VCaP (cell line): ENCODE data around the gene THAP11.

ENCODE experiments used
- H3K27ac ChIP-seq: fragments of 450-650 bp; 2 replicates; pipeline ENCODE4 v1.5.1; 2017
- TF ChIP-seq, protein P1 (sequence below): fragments of 450-650 bp; conservative IDR thresholded peaks from 2 replicates; pipeline ENCODE4 v1.5.1; 2017; ENCODE audit warnings: mild to moderate bottlenecking, moderate library complexity

Gene THAP11

GRCh38 chr16:67805718-67806427, 36.2 kb upstream of the THAP11 start:
- TF ChIP-seq, protein P1, sequence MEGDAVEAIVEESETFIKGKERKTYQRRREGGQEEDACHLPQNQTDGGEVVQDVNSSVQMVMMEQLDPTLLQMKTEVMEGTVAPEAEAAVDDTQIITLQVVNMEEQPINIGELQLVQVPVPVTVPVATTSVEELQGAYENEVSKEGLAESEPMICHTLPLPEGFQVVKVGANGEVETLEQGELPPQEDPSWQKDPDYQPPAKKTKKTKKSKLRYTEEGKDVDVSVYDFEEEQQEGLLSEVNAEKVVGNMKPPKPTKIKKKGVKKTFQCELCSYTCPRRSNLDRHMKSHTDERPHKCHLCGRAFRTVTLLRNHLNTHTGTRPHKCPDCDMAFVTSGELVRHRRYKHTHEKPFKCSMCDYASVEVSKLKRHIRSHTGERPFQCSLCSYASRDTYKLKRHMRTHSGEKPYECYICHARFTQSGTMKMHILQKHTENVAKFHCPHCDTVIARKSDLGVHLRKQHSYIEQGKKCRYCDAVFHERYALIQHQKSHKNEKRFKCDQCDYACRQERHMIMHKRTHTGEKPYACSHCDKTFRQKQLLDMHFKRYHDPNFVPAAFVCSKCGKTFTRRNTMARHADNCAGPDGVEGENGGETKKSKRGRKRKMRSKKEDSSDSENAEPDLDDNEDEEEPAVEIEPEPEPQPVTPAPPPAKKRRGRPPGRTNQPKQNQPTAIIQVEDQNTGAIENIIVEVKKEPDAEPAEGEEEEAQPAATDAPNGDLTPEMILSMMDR, result no peak
- H3K27ac ChIP-seq, result peak overlapping the region; percentile 76

DNA sequence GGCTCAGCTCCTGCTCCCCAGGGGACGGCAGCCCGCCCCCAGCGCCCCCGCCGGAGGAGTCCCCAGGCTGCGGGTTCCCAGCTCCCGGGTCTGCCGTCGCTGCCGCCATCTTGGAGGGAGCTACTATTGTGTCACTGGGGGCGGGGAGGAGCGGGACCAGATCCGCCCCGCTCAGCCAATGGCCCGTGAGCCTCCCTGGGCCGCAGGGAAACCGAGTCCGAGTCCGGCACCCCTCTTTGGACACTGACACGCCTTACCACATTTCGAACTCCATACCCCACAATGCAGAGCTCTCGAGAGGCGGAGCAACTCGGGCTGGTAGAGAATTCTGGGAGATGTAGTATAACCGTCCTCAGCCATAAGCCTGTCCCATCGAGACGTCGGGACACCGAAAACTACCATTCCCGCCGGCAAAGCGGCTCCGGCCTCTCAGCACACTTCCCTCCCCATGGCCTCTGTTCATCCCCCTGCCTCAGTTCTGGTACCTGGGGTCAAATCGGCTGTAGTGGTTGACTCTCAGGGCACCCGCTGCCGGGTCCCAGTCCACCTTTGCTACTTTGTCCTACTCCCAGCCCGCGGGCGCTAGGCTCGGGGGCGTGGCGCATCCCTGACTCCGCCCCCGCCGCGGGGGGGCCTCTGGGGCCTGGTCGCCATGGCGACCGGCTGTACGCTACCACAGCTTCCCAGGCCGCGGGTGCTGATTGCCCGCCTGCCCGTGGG, 35.5 kb upstream of the THAP11 start, which contains the start of the genes RANBP10 and TSNAXIP1:
TSS of gene RANBP10 (minus strand) at position 133 of the 720 bp plus-strand sequence. CDS start at position 109, 24 bp downstream.
TSS of gene TSNAXIP1 (plus strand) at position 462 of the 720 bp plus-strand sequence. CDS start 261 bp downstream, outside the sequence.
- H3K27ac ChIP-seq, result peak within 1 kb of the TSS; percentile 76
- TF ChIP-seq, protein P1, result no peak

DNA sequence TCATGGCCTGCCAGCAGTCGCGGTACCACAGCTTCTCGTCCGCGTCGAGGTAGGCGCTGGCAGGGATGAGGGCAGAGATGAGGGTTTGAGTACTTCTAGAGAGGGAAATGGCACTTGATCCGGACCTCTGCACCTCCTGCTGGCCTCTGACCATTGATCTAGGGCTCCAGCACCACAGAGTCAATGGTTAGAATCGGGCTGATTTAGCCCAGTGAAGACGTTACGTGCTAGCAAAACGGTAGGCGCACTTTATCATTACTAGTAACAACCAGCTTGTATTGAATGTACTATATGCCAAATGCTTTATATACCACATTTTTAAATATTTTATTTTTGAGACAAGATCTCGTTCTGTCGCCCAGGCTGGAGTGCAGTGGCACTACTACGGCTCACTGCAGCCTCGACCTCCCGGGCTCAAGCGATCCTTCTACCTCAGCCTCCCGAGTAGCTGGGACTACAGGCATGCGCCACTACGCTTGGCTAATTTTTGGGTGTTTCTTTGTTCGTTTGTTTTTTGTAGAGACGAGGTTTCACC, 34.9 kb upstream of the THAP11 start:
- peak overlapping the region; percentile 76 for H3K27ac ChIP-seq

GRCh38 chr16:67811899-67812298, 30.2 kb upstream of the THAP11 start:
- H3K27ac ChIP-seq, result no peak overlapping the region
- TF ChIP-seq, protein P1, result no peak

More for the DNA sequence above, 34.9 kb upstream of the THAP11 start:
- TF ChIP-seq, protein P1, result no peak

DNA sequence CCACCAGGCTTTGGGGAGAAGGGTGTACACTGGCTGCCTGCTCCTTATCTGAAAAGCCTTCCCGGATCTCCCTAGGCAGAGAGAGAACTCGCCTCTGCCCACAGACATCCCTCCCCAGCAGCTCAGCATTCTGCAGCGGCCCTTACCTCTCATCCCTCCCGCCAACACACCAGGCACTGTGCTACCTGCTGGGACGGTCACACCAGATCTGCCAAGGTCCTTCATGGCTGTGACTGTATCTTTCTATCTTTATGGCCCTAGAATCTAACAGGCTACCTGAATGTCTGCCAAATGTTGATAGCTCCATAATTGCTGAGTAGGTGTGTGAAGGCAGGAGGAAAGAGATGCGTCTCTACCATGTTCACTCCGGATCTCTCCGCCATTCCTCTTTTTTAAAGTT, 27.6 kb upstream of the THAP11 start:
- H3K27ac ChIP-seq, result 0 out of 2 replicates have a peak overlapping the region, but pooled peaks have one; percentile 2
- TF ChIP-seq, protein P1, result no peak

DNA sequence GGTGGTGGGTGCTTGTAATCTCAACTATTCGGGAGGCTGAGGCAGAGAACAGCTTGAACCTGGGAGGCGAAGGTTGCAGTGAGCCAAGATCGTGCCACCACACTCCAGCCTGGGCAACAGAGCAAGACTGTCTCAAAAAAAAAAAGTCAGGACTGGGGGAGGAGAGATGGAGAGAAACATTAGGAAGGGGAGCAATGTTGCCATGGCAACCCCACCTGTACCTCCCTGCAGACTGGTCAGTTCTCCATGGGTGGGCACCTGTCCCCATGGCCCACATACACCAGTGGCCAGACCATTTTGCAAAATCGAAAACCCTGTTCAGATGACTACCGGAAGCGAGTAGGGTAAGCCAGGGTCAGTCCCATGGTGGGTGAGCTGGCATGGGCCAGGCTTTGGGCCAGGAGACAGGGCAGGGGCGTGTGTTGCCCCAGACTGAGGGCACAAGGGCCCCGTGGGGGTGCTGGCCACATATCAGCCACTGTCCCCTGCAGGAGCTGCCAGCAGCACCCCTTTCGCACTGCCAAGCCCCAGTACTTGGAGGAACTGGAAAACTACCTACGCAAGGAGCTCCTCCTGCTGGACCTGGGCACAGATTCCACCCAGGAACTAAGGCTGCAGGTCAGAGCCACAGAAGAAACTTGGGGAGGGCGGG, 21.4 kb upstream of the THAP11 start:
- TF ChIP-seq, protein P1, result no peak
- H3K27ac ChIP-seq, result no peak overlapping the region

DNA sequence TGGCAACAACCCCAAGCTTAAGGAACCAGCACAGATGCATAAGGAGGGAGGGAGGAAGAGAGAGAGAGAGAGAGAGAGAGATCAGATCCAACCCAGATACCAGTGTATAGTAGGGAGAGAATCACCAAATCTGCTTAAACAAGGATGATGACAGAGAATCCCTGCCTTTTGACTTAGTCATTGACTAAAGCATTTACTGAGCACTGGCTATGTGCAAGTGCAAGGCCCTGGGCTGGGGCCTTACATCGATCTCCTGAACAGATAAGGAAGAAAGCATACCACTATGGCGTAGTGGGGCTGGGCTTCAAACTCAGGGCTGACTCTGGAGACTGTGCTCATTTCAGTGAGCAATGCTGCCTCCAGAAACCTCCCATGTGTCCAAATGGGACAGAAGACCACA, 19.6 kb upstream of the THAP11 start:
- H3K27ac ChIP-seq, result no peak overlapping the region
- TF ChIP-seq, protein P1, result no peak
